Stimulated activated naive CD8-positive, alpha-beta T cell treated with anti-CD3 and anti-CD28 coated beads, Interleukin-15, amount 100 ng/mL, for 72 hours (primary cell): ENCODE data around the gene DCLK1.

Source experiments
- ATAC-seq: fragments of 150-1000 bp; cut with Tn5 transposase; 2 replicates; pipeline ENCODE4 v1.10.0; 2021; ENCODE audit warnings: mild to moderate bottlenecking, moderate library complexity
- DNase-seq, 2 donors: peaks; one replicate each; pipeline ENCODE4 v3.0.0; 2021 to 2022
- H3K27ac Mint-ChIP-seq, 2 donors: one replicate each; pipeline ENCODE4 v1.8.0; 2022; ENCODE audit warnings: mild to moderate bottlenecking in 2 of 2, mixed read lengths in 2 of 2, moderate library complexity in 2 of 2
- H3K27me3 Mint-ChIP-seq: one replicate; pipeline ENCODE4 v1.8.0; 2022; ENCODE audit warnings: mixed read lengths
- H3K4me1 Mint-ChIP-seq: one replicate; pipeline ENCODE4 v1.8.0; 2022; ENCODE audit warnings: mild to moderate bottlenecking, mixed read lengths
- H3K4me3 Mint-ChIP-seq, 2 donors: one replicate each; pipeline ENCODE4 v1.8.0; 2022; ENCODE audit warnings: mild to moderate bottlenecking in 2 of 2, mixed read lengths in 2 of 2, moderate library complexity in 1 of 2
- H3K9me3 Mint-ChIP-seq, 2 donors: one replicate each; pipeline ENCODE4 v1.8.0; 2022; ENCODE audit warnings: mixed read lengths in 2 of 2

The DCLK1 gene

GRCh38 chr13:35780613-35781012 is 350.6 kb downstream of the DCLK1 start:
- H3K4me1 Mint-ChIP-seq = no peaks in the 10 kb centered on the region
- ATAC-seq = no peak

GRCh38 chr13:35771898-35772297 is 359.3 kb downstream of the DCLK1 start:
- H3K9me3 Mint-ChIP-seq = peaks cover 0 to 10% of the 10 kb centered on the region in 2 donors
- H3K4me1 Mint-ChIP-seq = no peaks in the 10 kb centered on the region
- no peak for ATAC-seq
- no peak overlapping the region for H3K4me3 Mint-ChIP-seq
- H3K27ac Mint-ChIP-seq = no peak overlapping the region
- peaks cover 24% of the 10 kb centered on the region for H3K27me3 Mint-ChIP-seq
- no peak for DNase-seq

More at GRCh38 chr13:35780613-35781012, 350.6 kb downstream of the DCLK1 start:
- Mint-ChIP-seq H3K4me3 (no peak overlapping the region), H3K27me3 (peaks cover 9% of the 10 kb centered on the region), H3K27ac (no peak overlapping the region), H3K9me3 (no peaks in the 10 kb centered on the region)
- no peak for DNase-seq

DNA sequence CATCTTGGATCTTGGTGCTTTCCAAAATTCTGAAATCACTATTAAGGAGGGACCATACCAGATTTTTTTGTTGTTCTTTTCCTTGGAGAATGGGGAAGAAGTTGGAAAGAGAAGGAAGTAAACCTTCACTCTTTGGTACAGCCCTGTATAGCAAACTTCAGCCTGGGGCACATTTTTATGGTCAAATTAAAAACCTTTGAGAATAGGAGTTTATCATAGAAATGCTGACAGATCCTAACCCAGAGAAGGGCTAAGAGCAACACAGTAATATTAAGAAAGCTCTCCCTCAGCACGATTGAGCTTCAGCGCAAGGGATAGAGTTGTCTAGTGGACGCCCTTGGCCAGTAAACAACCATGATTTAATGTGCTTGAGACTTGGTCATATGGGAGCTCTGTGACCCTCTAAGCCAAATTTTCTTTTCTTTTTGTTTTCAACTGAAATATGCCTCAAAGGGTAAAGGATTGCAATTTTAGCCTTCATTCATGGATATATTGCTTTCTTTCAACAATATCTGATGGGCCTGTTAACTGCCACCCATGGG is 360.4 kb downstream of the DCLK1 start:
- H3K9me3 Mint-ChIP-seq = peaks cover 0 to 10% of the 10 kb centered on the region in 2 donors
- H3K4me1 Mint-ChIP-seq = no peaks in the 10 kb centered on the region
- H3K27me3 Mint-ChIP-seq = peaks cover 24% of the 10 kb centered on the region
- no peak overlapping the region for H3K27ac Mint-ChIP-seq
- ATAC-seq = no peak
- no peak for DNase-seq
- H3K4me3 Mint-ChIP-seq = no peak overlapping the region

DNA sequence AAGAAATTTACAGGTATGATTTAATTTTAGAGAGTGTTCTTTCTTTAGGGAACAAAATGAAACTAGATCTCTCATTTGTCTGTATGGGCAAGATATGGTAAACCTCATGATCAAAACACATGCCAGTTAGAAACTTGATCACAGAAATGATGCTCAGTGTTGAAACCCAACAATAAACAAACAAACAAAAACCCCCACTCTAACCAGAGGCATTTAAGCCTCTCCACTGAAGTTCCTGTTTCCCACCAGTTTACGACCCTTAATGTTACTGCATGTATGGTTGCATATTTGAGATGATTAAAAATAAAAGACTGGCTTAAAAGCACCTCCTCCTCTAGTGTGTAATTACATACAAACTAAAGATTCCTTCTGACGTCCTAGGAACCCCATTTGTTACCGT is 361.4 kb downstream of the DCLK1 start:
- no peak for ATAC-seq
- Mint-ChIP-seq H3K4me3 (no peak overlapping the region), H3K27ac (no peak overlapping the region), H3K27me3 (peaks cover 24% of the 10 kb centered on the region), H3K9me3 (peaks cover 0 to 10% of the 10 kb centered on the region in 2 donors), H3K4me1 (no peaks in the 10 kb centered on the region)
- DNase-seq = no peak

- peaks cover 0 to 2% of the 10 kb centered on the region in 2 donors for H3K9me3 Mint-ChIP-seq
- no peak overlapping the region for H3K4me3 Mint-ChIP-seq
- no peaks in the 10 kb centered on the region for H3K4me1 Mint-ChIP-seq
- peaks cover 19% of the 10 kb centered on the region for H3K27me3 Mint-ChIP-seq
- no peak overlapping the region for H3K27ac Mint-ChIP-seq
- ATAC-seq (no peak), DNase-seq (no peak)
Measured at GRCh38 chr13:35768551-35768950, 362.6 kb downstream of the DCLK1 start.

DNA sequence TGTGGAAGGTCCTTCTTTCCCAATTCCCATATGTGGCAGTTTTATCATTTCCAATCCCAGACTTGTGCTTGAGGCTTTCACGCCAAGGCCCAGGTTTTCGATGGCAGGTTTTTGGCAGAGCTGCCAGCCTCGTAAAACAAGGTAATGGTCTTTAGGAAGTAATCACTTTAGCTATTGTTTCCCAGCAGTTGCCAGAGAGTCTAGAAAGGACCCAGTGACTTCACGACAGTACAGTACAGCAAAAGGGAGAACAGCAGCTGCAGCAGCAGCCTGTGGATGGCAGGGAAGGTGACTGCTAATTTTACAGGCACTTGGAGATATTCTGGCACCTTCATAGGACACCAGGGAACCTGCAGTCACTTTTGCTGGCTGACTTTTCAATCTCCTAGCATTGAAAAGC is 363.1 kb downstream of the DCLK1 start:
- Mint-ChIP-seq H3K4me1 (no peaks in the 10 kb centered on the region), H3K27ac (no peak overlapping the region), H3K27me3 (peaks cover 15% of the 10 kb centered on the region), H3K4me3 (no peak overlapping the region), H3K9me3 (no peaks in the 10 kb centered on the region)
- DNase-seq (no peak), ATAC-seq (no peak)

GRCh38 chr13:35767256-35767976 is 363.8 kb downstream of the DCLK1 start:
- DNase-seq = no peak
- H3K4me1 Mint-ChIP-seq = no peaks in the 10 kb centered on the region
- no peak for ATAC-seq
- no peak overlapping the region for H3K4me3 Mint-ChIP-seq
- H3K27me3 Mint-ChIP-seq = peaks cover 13% of the 10 kb centered on the region
- no peaks in the 10 kb centered on the region for H3K9me3 Mint-ChIP-seq
- H3K27ac Mint-ChIP-seq = no peak overlapping the region

DNA sequence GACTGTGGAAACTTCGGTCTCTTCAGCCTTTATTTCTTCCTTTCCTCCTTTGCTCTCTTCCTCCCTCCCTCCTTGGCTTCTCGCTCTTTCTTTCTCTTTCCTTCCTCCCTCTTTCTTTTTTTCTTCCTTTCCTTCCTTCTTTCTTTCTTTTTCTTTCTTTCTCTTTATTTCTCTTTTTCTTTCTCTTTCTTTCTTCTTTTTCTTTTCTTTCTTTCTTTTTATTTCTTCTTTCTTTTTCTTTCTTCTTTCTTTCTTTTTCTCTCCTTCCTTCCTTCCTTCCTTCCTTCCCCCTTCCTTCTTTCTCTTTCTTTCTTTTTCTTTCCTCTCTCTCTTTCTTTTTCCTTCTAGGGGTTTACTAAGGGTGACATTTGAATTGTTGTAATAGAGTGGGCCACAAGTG is 364.5 kb downstream of the DCLK1 start:
- peaks cover 6% of the 10 kb centered on the region for H3K27me3 Mint-ChIP-seq
- H3K4me1 Mint-ChIP-seq = no peaks in the 10 kb centered on the region
- no peak overlapping the region for H3K27ac Mint-ChIP-seq
- DNase-seq (no peak), ATAC-seq (no peak)
- no peaks in the 10 kb centered on the region for H3K9me3 Mint-ChIP-seq
- no peak overlapping the region for H3K4me3 Mint-ChIP-seq

DNA sequence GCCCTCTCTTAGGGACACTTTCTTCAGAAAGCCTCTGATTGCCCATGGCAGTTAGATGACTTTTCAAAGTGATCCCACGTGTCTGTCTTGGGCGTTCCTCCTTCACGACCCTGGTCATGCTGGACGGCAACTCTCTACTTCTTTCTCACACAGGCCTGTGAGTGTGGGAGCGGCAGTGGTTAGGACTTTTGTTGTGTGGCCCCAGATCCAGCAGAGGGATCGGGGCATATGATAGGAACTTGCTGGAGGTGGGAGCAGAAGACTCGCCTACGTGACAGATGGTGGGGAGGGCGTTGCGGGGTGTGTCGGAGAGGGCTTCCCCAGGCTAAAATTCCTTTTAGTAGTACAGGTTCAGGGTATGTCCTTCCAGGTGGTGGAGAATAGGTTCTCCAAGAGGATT is 365.2 kb downstream of the DCLK1 start:
- no peaks in the 10 kb centered on the region for H3K4me1 Mint-ChIP-seq
- ATAC-seq (no peak), DNase-seq (no peak)
- H3K4me3 Mint-ChIP-seq = no peak overlapping the region
- no peaks in the 10 kb centered on the region for H3K9me3 Mint-ChIP-seq
- H3K27ac Mint-ChIP-seq = no peak overlapping the region
- no peaks in the 10 kb centered on the region for H3K27me3 Mint-ChIP-seq

GRCh38 chr13:35765366-35765765 is 365.8 kb downstream of the DCLK1 start:
- no peak for DNase-seq
- H3K27ac Mint-ChIP-seq = no peak overlapping the region
- no peaks in the 10 kb centered on the region for H3K4me1 Mint-ChIP-seq
- H3K9me3 Mint-ChIP-seq = no peaks in the 10 kb centered on the region
- no peak for ATAC-seq
- no peaks in the 10 kb centered on the region for H3K27me3 Mint-ChIP-seq
- no peak overlapping the region for H3K4me3 Mint-ChIP-seq

- peaks cover 6 to 7% of the 10 kb centered on the region in 2 donors for H3K9me3 Mint-ChIP-seq
- no peak for DNase-seq
Measured at GRCh38 chr13:35764326-35765015, 366.7 kb downstream of the DCLK1 start.

DNA sequence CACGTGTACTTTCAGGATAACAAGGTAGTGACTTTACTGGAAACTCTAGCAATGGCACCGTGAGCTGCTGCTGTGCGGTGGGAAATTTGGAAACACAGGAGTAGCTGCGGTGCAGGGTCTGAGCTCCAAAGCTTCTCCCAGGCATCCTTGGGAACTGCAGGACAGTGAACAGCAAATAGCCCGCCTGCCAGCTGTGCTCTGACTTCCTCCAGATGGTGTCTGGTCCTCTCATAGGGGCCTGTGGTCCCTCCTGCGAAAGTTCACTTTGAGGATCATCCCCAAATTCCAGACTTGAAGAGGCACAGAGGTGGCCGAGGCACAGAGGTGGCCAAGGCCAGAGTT is 367.4 kb downstream of the DCLK1 start:
- H3K27me3 Mint-ChIP-seq = no peaks in the 10 kb centered on the region
- H3K4me1 Mint-ChIP-seq = no peaks in the 10 kb centered on the region
- ATAC-seq (no peak), DNase-seq (no peak)
- peaks cover 8 to 14% of the 10 kb centered on the region in 2 donors for H3K9me3 Mint-ChIP-seq
- H3K4me3 Mint-ChIP-seq = no peak overlapping the region
- H3K27ac Mint-ChIP-seq = no peak overlapping the region

More at GRCh38 chr13:35764326-35765015, 366.7 kb downstream of the DCLK1 start:
- ATAC-seq = no peak
- Mint-ChIP-seq H3K4me3 (no peak overlapping the region), H3K27me3 (no peaks in the 10 kb centered on the region), H3K4me1 (no peaks in the 10 kb centered on the region), H3K27ac (no peak overlapping the region)

- H3K4me3 Mint-ChIP-seq = no peak overlapping the region
Measured at GRCh38 chr13:35763060-35763781, 368.0 kb downstream of the DCLK1 start.

DNA sequence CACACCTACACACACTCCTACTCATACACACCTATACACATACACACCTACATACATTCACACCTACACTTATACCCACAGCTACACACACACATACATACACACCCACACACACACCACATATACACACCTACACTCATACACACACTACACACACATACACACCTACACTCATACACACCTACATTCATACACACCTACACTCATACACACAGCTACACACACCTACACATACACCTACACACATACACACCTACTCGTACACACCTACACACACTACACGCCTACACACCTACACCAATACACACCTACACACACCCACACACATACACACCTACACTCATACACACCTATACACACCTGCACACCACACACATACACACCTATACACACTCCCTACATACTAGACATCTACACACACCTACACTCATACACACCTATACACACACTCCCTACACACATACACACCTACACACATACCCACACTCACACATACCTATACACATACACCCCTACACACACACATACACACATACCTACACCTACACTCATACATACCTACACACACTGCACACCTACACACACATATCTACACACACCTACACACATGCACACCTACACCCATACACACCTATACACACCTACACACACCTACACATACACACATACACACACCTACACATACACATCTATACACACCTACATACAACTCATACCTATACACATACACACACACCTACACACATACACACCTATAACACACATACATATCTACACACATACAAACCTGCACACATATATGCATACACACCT is 369.5 kb downstream of the DCLK1 start:
- ATAC-seq (no peak), DNase-seq (no peak)
- H3K27me3 Mint-ChIP-seq = no peaks in the 10 kb centered on the region
- H3K4me1 Mint-ChIP-seq = no peaks in the 10 kb centered on the region
- H3K9me3 Mint-ChIP-seq = peaks cover 8 to 14% of the 10 kb centered on the region in 2 donors
- H3K27ac Mint-ChIP-seq = no peak overlapping the region
- no peak overlapping the region for H3K4me3 Mint-ChIP-seq

More at GRCh38 chr13:35763060-35763781, 368.0 kb downstream of the DCLK1 start:
- Mint-ChIP-seq H3K27ac (no peak overlapping the region), H3K27me3 (no peaks in the 10 kb centered on the region), H3K4me1 (no peaks in the 10 kb centered on the region), H3K9me3 (peaks cover 8 to 14% of the 10 kb centered on the region in 2 donors)
- no peak for ATAC-seq
- no peak for DNase-seq

DNA sequence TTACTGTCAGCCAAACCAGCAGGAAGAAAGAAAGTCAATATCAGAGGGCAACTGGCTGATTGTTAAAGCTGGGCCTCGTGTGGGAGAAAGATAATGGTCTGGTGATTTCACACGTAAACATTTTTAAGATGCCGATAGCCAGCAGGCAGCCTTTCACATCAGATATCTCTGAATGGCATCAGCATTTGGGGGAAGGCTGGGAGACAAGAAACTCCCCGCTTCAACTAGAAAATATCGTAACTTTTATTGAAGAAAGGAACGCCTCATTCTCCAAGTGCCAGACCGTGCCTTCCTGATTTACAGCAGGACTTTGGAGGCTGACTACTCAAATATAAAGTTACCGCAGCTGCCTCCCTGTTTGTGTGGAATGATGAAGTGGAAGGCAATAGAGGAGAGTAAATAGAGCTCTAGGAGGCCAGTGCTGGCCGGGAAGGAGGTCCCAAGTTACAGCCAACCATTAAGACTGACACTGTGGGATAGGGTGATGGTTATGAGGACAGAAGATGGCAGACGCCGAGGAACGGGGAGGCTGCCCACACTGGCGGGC is 370.4 kb downstream of the DCLK1 start:
- Mint-ChIP-seq H3K4me3 (no peak overlapping the region), H3K4me1 (no peaks in the 10 kb centered on the region), H3K27ac (no peak overlapping the region), H3K27me3 (no peaks in the 10 kb centered on the region), H3K9me3 (peaks cover 8 to 14% of the 10 kb centered on the region in 2 donors)
- DNase-seq (no peak), ATAC-seq (no peak)
